GM19467 (cell line): ENCODE measurements around the gene HCAR3.
"Not testable (repeated sequence)": the region's sequence is repeated elsewhere in the genome, so short reads cannot be mapped to it uniquely, and the experiment has no call there.

Experiments
- ATAC-seq: cut with Tn5 transposase; IDR thresholded peaks from one replicate; pipeline ENCODE4 v1.9.1; 2021; ENCODE audit warnings: mild to moderate bottlenecking, moderate library complexity; ENCODE audit not compliant: unreplicated experiment

Gene HCAR3

DNA sequence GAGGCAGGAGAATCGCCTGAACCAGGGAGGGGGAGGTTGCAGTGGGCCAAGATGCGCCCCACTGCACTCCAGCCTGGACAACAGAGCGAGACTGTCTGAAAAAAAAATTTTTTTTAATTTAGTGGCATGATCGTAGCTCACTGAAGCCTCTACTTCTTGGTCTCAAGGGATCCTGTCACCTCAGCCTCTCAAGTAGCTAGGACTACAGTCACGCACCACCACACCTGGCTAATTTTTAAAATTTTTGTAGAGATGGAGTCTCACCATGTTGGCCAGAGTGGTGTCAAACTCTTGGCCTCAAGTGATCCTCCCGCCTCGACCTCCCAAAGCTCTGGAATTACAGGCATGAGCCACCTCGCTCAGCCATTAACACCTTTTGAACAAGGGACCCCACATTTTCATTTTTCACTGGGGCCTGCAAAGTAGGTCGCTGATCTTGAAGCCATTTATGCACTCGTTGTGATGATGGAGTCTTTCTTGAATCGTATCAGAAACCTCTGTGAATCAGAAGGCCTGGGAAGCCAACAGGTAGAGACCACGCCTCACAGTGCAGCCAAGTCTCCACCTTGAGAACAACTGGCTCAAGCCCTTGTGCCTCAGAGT, 8.1 kb upstream of the HCAR3 start:
- no peak for ATAC-seq

DNA sequence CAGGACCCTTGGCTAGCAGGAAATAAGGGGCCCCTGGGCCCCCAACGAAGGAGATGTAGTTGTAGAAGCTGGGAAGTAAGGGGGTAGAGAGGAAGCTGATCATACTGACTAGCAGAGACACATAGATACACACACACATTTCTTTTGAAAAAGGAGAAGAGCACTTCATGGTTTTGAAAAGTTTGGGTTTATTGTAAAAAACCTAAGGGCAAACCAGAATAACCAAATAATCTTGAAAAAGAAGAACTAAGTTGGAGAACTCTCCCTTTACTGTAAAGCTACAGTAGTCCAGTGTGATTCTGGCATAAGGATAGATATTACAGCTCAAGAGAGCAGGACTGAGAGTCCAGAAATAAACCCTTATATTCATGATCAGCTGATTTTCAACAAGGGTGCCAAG, 5.8 kb upstream of the HCAR3 start:
- ATAC-seq: no peak

DNA sequence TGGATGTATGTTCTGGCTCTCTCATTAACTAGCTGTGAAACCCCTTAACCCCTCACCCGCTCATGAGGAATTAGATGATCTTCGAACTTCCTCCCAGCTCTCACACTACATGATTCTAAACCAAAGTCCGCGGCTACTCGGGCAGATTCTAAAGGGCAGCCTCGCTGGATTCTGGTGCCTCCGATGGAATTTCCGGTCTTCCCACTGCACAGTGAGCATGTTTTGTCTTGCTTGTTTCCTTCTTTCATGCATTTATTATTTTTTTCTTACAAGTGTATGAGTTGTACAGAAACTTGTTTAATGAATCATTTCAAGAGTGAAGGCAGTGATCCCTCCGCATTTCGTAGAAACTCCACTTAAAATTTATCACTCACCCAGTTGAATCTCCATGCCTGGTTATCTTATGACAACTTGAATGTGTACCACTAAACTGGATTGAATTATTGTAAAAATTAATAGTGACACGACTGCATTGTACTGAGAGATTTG, 4.5 kb upstream of the HCAR3 start:
- no peak for ATAC-seq

DNA sequence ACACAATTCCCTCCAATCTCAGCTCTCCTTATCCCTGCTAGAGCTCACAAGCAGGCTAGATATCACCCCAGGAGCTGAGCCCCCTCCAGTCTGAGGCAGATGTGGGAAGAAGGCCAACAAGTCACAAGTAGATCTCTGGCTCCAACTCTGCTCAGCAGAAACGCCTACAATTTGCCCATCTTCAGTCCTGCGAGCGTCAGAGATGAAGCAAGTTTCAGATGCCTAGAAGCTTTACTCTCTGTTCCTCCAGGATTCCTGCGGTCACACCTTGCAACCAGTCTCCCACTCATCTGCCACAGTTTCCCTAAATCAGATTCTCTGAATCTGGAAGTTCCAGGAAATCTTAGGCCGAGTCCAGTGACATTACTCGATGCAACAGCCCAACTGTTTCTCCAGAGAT, 1.4 kb downstream of the HCAR3 start:
- not testable (repeated sequence) for ATAC-seq

DNA sequence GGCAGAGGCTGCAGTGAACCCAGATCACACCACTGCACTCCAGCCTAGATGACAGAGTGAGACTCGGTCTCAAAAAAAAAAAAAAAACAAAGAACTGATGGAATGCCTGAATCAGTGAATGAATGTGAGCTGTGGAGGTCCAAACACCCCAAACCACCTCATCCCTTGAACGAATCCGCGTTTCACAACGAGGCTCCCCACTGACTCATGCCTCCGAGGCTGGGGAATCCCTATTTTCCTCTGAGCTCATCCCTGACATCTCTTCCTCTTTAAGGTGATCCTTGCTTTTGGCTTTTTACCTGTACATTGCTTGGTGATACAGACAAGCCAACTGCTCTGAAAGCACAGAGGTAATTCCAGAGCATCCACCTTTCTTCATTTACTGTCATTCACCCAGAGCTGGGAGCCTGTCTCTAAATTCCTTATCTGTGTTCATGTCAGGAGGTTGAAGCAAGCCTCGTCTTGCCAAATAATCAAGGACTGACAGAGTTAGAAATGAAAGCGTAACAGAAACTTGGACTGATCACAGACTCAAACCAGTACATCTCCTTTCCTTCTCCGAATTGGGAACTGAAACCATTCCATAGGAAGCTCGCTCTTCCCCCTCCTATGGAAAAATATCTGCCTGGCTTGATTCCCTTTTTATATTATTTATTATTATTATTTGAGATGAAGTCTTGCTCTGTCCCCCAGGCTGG, 3.0 kb downstream of the HCAR3 start:
- ATAC-seq: not testable (repeated sequence)

DNA sequence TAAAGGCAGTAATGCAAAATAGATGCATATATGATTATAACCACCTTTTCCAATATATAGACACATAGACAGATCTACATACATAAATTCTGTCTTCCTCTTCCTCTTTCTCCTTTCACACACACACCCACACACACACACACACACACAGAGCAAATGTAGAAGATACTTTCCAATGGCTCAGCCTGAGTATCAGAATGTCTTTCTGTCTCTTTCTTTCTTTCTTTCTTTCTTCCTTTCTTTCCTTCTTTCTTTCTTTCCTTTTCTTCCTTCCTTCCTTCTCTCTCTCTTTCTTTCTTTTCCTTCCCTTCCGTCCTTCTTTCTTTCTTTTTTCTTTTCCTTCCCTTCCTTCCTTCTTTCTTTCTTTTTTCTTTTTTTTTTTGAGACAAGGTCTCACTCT, 5.3 kb downstream of the HCAR3 start:
- ATAC-seq: not testable (repeated sequence)

DNA sequence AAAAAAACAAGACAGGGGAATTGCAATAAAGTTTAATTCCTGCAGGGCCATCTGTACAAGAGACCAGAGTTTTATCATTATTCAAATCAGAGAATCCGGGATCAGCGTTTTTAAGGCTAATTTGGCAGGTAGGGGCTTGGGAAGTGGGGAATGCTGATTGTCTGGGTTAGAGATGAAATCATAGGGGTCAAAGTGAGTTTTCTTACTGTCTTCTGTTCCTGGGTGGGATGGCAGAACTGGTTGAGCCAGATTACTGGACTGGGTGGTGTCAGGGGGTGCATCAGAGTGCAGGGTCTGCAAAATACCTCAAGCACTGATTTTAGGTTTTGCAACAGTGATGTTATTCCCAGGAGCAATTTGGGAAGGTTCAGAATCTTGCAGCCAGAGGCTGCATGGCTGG, 6.3 kb downstream of the HCAR3 start:
- not testable (repeated sequence) for ATAC-seq

DNA sequence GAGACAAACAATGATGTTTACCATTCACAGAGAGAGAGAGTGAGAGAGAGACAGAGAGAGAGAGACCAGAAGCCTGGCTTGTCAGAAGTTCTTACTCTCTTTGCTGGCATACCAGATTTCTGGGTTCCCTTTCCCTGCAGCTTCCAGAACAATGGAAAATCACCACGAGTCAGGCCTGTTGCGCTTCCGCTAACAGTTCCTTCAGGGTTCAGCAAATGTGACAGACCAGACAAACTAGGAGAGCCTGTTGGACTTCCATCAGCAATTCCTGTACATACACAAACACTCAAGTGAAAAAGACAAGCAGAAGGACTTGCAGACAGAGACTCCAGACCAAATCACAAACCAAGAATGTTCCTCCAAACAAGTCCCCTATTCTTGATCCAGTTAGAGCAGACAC, 7.3 kb downstream of the HCAR3 start:
- not testable (repeated sequence) for ATAC-seq

DNA sequence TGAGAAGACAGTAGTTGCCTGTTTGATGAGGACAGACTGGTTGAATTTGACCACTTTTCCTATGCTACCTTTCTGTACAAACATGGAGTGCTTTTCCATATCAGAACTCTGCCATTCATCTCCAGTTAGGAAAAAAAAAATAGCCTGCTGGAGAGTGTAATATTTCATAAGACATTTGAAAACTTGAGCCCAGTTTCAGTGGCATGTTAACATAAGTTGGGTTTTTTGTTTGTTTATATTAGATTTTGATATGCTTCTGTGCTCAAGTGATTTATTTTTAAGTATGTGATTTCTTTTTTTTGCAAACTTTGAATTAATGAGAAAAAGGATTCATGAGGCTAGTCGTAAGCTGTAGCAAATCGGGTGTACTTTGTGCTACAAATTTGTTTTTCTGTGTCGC, 12.8 kb downstream of the HCAR3 start:
- not testable (repeated sequence) for ATAC-seq

DNA sequence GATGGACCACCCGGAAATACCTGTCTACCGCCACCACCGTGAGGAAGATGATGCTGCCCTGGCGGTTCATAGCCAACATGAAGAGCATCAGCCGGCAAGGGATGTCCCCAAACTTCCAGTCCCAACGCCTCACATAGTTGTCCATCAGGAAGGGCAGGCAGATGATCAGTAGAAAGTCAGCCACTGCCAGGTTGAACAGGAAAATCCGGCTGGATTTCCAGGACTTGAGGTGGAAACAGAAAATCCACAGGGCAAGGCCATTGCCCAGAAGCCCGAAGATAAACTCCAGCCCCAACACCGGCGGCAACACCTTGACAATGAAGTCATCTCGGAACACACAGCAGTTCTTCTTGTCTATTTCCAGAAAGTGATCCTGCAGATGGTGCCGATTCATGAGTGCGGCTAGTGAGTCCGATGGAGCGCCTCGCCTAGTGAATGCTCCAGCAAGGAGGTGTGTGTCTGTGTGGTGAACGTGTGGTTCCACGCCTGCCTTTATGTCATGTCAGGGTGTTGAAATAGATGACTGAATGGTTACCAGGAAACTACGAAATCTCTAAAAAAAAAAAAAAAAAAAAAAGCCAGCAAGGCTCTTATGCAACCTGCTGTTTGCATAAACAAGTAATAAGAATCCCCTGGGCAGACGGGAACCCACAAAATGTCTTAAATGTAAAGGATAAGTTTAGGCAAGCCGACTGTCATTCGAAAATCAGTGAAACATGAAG, 13.6 kb downstream of the HCAR3 start, which contains the start of gene HCAR2:
Gene HCAR2, minus strand, starts transcription at position 468 of the 722 bp plus-strand sequence. Its CDS starts 74 bp downstream, at position 394.
- not testable (repeated sequence) for ATAC-seq

DNA sequence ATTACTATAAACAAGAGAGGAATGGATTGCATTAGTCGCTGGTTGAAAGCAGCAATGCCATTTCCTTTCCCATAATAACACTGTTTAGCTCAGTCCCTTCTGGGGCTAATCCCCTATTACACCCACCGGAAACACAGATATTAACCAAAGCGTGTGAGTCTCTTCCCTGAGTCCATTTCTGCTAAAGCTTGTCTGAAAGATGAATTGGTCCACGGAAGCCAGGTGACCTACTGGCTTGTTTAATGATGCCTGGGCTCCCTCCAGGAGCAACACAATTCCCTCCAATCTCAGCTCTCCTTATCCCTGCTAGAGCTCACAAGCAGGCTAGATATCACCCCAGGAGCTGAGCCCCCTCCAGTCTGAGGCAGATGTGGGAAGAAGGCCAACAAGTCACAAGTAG, 15.1 kb downstream of the HCAR3 start:
- not testable (repeated sequence) for ATAC-seq

DNA sequence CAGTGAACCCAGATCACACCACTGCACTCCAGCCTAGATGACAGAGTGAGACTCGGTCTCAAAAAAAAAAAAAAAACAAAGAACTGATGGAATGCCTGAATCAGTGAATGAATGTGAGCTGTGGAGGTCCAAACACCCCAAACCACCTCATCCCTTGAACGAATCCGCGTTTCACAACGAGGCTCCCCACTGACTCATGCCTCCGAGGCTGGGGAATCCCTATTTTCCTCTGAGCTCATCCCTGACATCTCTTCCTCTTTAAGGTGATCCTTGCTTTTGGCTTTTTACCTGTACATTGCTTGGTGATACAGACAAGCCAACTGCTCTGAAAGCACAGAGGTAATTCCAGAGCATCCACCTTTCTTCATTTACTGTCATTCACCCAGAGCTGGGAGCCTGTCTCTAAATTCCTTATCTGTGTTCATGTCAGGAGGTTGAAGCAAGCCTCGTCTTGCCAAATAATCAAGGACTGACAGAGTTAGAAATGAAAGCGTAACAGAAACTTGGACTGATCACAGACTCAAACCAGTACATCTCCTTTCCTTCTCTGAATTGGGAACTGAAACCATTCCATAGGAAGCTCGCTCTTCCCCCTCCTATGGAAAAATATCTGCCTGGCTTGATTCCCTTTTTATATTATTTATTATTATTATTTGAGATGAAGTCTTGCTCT, 16.4 kb downstream of the HCAR3 start:
- not testable (repeated sequence) for ATAC-seq

DNA sequence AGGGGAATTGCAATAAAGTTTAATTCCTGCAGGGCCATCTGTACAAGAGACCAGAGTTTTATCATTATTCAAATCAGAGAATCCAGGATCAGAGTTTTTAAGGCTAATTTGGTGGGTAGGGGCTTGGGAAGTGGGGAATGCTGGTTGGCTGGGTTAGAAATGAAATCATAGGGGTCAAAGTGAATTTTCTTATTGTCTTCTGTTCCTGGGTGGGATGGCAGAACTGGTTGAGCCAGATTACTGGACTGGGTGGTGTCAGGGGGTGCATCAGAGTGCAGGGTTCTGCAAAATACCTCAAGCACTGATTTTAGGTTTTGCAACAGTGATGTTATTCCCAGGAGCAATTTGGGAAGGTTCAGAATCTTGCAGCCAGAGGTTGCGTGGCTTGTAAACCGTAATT, 19.7 kb downstream of the HCAR3 start:
- not testable (repeated sequence) for ATAC-seq

DNA sequence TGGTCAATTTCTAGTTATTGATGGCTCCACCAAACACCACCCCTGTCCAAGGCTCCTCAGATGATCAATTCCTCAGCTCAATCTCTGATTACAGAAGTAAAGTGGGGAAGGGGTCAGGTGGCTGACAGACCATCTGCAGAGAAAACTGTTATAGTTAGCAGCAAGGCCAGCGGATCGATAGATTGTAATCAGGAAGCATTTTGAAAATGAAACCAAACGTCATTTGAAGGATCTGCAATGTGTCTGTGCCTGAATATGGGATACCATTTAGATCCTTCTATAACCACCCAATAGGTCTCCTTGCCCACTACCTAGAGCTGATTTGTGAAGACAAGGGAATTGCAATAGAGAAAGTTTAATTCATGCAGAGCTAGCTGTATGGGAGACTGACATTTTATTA, 25.0 kb downstream of the HCAR3 start:
- no peak for ATAC-seq

DNA sequence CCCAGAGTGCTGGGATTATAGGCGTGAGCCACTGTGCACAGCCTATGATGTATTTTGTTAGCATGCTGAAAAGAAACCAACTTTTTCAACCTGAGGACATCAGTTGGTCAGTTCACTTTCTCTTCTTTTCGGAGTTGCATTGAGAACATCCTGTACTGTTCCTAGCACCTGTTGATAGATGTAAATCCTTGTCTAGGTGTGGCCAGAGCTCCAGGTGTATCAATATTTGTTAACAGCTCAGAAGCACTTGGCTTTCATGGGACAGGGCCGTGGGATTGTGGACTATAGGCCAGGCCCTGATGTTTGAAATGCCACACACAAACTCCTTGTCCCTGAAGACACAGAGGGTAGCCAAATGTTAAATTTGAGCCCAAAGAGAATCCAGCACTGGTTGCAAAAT, 28.3 kb downstream of the HCAR3 start:
- ATAC-seq: no peak

DNA sequence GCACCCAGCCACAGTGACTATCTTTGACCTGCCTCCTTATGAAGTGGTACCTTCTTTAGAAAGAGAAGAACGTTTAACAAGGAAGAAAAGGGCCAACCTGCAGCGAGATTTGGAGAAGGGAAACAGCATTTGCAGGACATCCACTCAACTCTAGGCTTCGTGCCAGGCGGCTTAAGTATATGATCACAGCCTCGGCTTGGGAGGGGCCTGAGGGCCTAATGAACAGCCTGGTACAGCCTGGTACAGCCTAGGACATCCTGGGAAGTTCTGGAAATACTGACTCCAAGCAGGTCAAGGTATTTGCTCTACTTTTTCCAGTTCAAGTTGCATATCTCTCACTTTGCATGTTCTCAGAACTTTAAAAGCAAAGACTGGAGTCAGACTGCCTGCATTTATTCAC, 29.5 kb downstream of the HCAR3 start:
- ATAC-seq: no peak

DNA sequence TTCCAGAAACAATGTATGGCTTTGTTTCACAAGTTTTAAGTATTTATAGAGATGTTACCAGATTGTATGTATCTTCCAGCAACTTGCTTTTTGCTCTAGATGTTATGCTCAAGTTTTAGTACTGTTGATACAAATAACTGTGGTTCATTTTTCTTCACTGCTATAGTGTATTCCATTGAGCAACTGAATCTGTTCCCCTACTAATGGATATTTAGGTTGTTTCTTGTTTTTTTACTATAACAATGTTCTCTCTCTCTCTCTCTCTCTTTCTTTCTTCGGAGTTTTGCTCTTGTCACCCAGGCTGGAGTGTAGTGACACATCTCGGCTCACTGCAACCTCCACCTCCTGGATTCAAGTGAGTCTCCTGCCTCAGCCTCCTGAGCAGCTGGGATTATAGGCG, 30.1 kb downstream of the HCAR3 start:
- no peak for ATAC-seq

DNA sequence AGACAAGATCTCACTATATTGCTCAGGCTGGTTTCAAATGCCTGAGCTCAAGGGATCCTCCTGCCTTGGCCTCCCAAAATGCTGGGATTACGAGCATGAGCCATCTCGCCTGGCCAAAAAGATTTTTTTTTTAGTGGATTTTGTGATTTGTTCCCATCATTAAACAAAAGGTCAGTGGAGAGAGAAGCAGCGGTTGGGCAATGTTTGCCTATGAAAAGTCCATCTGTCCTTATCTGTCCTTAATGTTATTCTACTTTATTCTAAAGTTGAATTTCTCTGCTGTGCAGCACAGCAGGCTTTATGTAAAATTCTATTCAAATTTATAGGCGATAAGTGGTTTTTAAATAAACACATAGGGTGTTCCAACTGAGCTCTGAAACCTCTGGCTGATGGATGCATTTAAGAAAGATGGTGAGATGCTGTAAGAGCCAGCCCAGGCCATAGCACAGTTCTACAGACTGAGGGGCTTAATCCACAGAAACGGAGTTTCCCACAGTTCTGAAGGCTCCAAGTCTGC, 32.3 kb downstream of the HCAR3 start:
- ATAC-seq: no peak

DNA sequence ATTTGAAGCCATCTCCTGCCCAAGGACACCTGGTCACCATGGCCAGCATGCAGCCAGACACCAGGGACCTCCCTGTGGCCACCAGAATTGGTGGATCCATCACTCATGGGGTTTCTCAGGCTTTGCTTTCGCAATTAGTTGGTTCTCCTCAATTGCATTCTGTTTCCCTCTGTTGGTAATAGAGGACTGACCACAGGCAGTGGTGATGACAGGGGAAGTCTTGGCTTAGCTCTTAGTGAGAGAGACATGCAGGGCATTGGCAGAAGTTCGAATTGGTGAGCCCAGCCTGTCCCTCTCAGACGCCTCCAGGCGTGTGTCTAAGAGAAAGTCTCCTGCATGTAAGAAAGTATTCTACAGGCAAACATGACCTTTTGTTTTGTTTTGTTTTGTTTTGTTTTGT, 34.8 kb downstream of the HCAR3 start:
- no peak for ATAC-seq

DNA sequence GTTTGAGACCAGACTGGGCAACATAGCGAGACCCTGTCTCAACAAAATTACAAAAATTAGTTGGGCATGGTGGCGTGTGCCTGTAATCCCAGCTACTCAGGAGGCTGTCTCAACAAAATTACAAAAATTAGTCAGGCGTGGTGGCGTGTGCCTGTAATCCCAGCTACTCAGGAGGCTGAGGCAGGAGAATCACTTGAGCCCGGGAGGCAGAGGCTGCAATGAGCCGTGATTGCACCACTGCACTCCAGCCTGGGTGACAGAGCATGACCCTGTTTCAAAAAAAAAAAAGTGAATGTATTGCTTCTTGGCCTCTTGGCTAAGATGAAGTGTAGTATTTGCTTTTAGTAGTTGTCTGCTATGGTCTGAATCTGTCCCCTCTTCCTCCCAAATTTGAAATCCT, 35.6 kb downstream of the HCAR3 start:
- ATAC-seq: not testable (repeated sequence)

DNA sequence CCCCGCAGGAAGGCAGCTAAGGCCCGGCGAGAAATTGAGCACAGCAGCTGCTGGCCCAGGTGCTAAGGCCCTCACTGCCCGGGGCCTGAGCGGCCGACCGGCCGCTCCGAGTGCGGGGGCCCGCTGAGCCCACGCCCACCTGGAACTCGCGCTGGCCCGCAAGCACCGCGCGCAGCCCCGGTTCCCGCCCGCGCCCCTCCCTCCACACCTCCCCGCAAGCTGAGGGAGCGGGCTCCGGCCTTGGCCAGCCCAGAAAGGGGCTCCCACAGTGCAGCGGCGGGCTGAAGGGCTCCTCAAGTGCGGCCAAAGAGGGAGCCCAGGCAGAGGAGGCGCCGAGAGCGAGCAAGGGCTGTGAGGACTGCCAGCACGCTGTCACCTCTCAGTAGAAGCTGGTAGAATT, 39.8 kb downstream of the HCAR3 start:
- ATAC-seq: not testable (repeated sequence)
